GM12878 (cell line): ENCODE data around the gene RIPOR3. TPM values are rescaled to one million over a fixed set of nuclear protein-coding genes. Genes with fewer than 3 reads are reported as not detected.

Experiments used
- ATAC-seq: fragments of 200-7000 bp; cut with Tn5 transposase; 3 replicates; pipeline ENCODE4 v1.9.1; 2020; ENCODE audit warnings: mild to moderate bottlenecking, moderate library complexity
- BruUV-seq: library from RNA; stranded (reverse); fragments of 400-500 nt; replicated peaks from 2 replicates; lab custom pipeline; 2021; lab: Mats Ljungman, UMichigan
- CTCF ChIA-PET: fragments of 300-600 bp; sonication (Branson Sonifier 250); formaldehyde crosslinking; extraction: SDS; loops from one replicate; lab custom pipeline; 2021; ENCODE audit warnings: inconsistent platforms; lab: Yijun Ruan, JAX
- POLR2A ChIA-PET: fragments of 350-600 bp; formaldehyde crosslinking; extraction: SDS; loops from one replicate; lab custom pipeline; 2021; ENCODE audit warnings: inconsistent platforms; lab: Charles Lee
- RAD21 ChIA-PET: fragments of 300-600 bp; sonication (Branson Sonifier 250); formaldehyde crosslinking; loops from one replicate; lab custom pipeline; 2023; ENCODE audit warnings: antibody characterized with exemption; ENCODE audit not compliant: unreplicated experiment; lab: Charles Lee
- SMC1A ChIA-PET: fragments of 300-600 bp; sonication (Branson Sonifier 250); formaldehyde crosslinking; loops from one replicate; lab custom pipeline; 2023; ENCODE audit not compliant: unreplicated experiment, uncharacterized antibody; lab: Charles Lee
- DNase-seq: peaks from one replicate; pipeline ENCODE4 v3.0.0-alpha.2; 2011; ENCODE audit warnings: low read depth, low spot score
- FAIRE-seq: peaks from 3 replicates; lab custom pipeline; 2011; peaks lifted over from hg19 to GRCh38; lab: Jason Lieb, UNC
- H2AFZ ChIP-seq: 2 replicates; pipeline ENCODE4 v1.6.0; 2011; ENCODE audit warnings: low read depth, low read length, control low read depth; ENCODE audit not compliant: control insufficient read depth
- H3K27ac ChIP-seq: 2 replicates; pipeline ENCODE4 v1.5.1; 2011; ENCODE audit warnings: control low read depth; ENCODE audit not compliant: control insufficient read depth, insufficient read depth
- H3K27me3 ChIP-seq, 2 experiments: replicated peaks in 1 of 2; 2 replicates each; pipeline versions ENCODE4 v1.6.0 to v1.6.1; 2011; ENCODE audit warnings: low read length in 1 of 2; ENCODE audit not compliant: control insufficient read depth in 2 of 2, insufficient read depth in 2 of 2
- H3K36me3 ChIP-seq, 2 experiments: 2 replicates each; pipeline ENCODE4 v1.5.1; 2011; ENCODE audit warnings: low read length in 1 of 2; ENCODE audit not compliant: control insufficient read depth in 2 of 2, insufficient read depth in 2 of 2
- H3K4me1 ChIP-seq: 2 replicates; pipeline ENCODE4 v1.6.1; 2011; ENCODE audit warnings: mild to moderate bottlenecking, low read length, moderate library complexity, mixed read lengths; ENCODE audit not compliant: control insufficient read depth, insufficient read depth
- H3K4me2 ChIP-seq: 2 replicates; pipeline ENCODE4 v1.6.0; 2011; ENCODE audit warnings: control low read depth; ENCODE audit not compliant: control insufficient read depth, insufficient read depth
- H3K4me3 ChIP-seq: fragments of 200-600 bp; sonication (generic); 2 replicates; pipeline ENCODE4 v1.5.1; 2016
- H3K79me2 ChIP-seq: 2 replicates; pipeline ENCODE4 v1.6.0; 2011; ENCODE audit warnings: low read length; ENCODE audit not compliant: control insufficient read depth, insufficient read depth
- H3K9ac ChIP-seq: 2 replicates; pipeline ENCODE4 v1.8.0; 2011; ENCODE audit warnings: low read length, control low read depth, mixed read lengths; ENCODE audit not compliant: control insufficient read depth, insufficient read depth
- H3K9me3 ChIP-seq: replicated peaks from 3 replicates; pipeline ENCODE4 v1.5.1; 2011; ENCODE audit warnings: mild to moderate bottlenecking, low read length; ENCODE audit not compliant: control insufficient read depth, insufficient read depth
- H4K20me1 ChIP-seq: 2 replicates; pipeline ENCODE4 v1.6.0; 2011; ENCODE audit not compliant: control insufficient read depth, insufficient read depth
- BACH1 ChIP-seq: fragments of 450-650 bp; IDR thresholded peaks from 2 replicates; pipeline ENCODE4 v1.6.1; 2017; ENCODE audit warnings: mild to moderate bottlenecking, borderline replicate concordance
- GATAD2B ChIP-seq: fragments of 450-650 bp; conservative IDR thresholded peaks from 2 replicates; pipeline ENCODE4 v1.6.1; 2017; ENCODE audit warnings: low read depth, mild to moderate bottlenecking, moderate library complexity
- IRF5 ChIP-seq: fragments of 450-650 bp; IDR thresholded peaks from 2 replicates; pipeline ENCODE4 v1.6.1; 2017; ENCODE audit warnings: borderline replicate concordance
- NFYA ChIP-seq: IDR thresholded peaks from 2 replicates; pipeline ENCODE4 v1.6.1; 2011; ENCODE audit warnings: low read depth, mild to moderate bottlenecking, low read length, improper control_type of control experiment, borderline replicate concordance
- POU2F2 ChIP-seq: IDR thresholded peaks from 3 replicates; pipeline ENCODE4 v1.6.1; 2011; ENCODE audit warnings: low read depth, mild to moderate bottlenecking, low read length, borderline replicate concordance
- SPI1 ChIP-seq: IDR thresholded peaks from 2 replicates; pipeline ENCODE4 v1.6.1; 2011; ENCODE audit warnings: low read depth, mild to moderate bottlenecking, low read length, moderate library complexity, borderline replicate concordance; ENCODE audit not compliant: insufficient read depth
- SRF ChIP-seq, 2 experiments: IDR thresholded peaks; 2 replicates each; pipeline ENCODE4 v1.6.1; 2011; ENCODE audit warnings: low read depth in 2 of 2, low read length in 2 of 2, mild to moderate bottlenecking in 1 of 2, moderate library complexity in 1 of 2
- YBX1 ChIP-seq: fragments of 450-650 bp; IDR thresholded peaks from 2 replicates; pipeline ENCODE4 v1.6.1; 2016; ENCODE audit warnings: antibody characterized with exemption
- ZBTB11 ChIP-seq: fragments of 450-650 bp; formaldehyde crosslinking; IDR thresholded peaks from 2 replicates; pipeline ENCODE4 v1.5.0; 2022; ENCODE audit warnings: mild to moderate bottlenecking, missing genetic modification characterization
- ZNF217 ChIP-seq: fragments of 450-650 bp; IDR thresholded peaks from 2 replicates; pipeline ENCODE4 v1.6.1; 2017; ENCODE audit warnings: antibody characterized with exemption, mild to moderate bottlenecking
- WGBS: methylation state at CpG from one replicate; pipeline ENCODE4 v1.1.6; 2016; ENCODE audit warnings: low lambda C conversion rate; ENCODE audit not compliant: insufficient replicate concordance, insufficient coverage; ENCODE audit errors: missing lambda C conversion rate; 5-methylcytosine and 5-hydroxymethylcytosine counted together
- in situ Hi-C: fragments of 300-500 bp; cut with MboI; formaldehyde crosslinking; loops from 9 replicates; pipeline ENCODE4 v1.14.3; 2018; ENCODE audit warnings: mixed read lengths
- intact Hi-C: fragments of 100-400 bp; cut with micrococcal nuclease; formaldehyde crosslinking; loops from one replicate; pipeline ENCODE4 v1.14.2; 2022; ENCODE audit not compliant: unreplicated experiment
- polyA plus RNA-seq, 11 experiments: library from polyadenylated mRNA; depleted of rRNA in 4 of 11; unstranded in 6 of 11; stranded (reverse) in 5 of 11; fragments of >200 nt; fragmentation: Nextera tagmentation in 4 of 11; fragmentation: Illumina TruSeq in 1 of 11; extraction: Ambion mirVana in 4 of 11; extraction: Trizol in 1 of 11; gene quantifications; 1 replicate in 1 of 11; 2 replicates in 10 of 11; pipeline versions ENCODE4 v1.2.1 to v1.2.3, GENCODE V29; 2011 to 2016; ENCODE audit warnings: inconsistent platforms in 2 of 11, missing spikeins in 2 of 11, low read depth in 1 of 11
- total RNA-seq, 4 experiments: library from RNA; depleted of rRNA in 3 of 4; stranded (reverse); fragments of >200 nt in 3 of 4; fragmentation: Illumina TruSeq in 1 of 4; extraction: Trizol in 1 of 4; gene quantifications; 2 replicates each; pipeline versions ENCODE4 v1.2.1 to v1.2.3, GENCODE V29; 2013 to 2021
- TF ChIP-seq, protein P1 (sequence below): IDR thresholded peaks from 2 replicates; pipeline ENCODE4 v1.6.1; 2011; ENCODE audit warnings: low read depth, mild to moderate bottlenecking, low read length, moderate library complexity, borderline replicate concordance; ENCODE audit errors: extremely low read depth

RIPOR3 gene
- total and polyA plus RNA-seq, 10 of the 15 experiments (the other 5 are each of a cell fraction or from before 2014, with no cell fraction given): 0.04 to 0.55 (median 0.12) TPM; not detected in 6

- no peak overlapping the region for H3K9ac ChIP-seq
- no peaks in the 10 kb centered on the region for H3K27me3 ChIP-seq
- H3K4me3 ChIP-seq: no peak overlapping the region
- no peak overlapping the region for H2AFZ ChIP-seq
- H3K9me3 ChIP-seq: no peaks in the 10 kb centered on the region
- BruUV-seq: no TSS peak
- no peaks in the 10 kb centered on the region for H4K20me1 ChIP-seq
- intact Hi-C loops: no loop called here
- no peaks in the 10 kb centered on the region for H3K79me2 ChIP-seq
- no peak overlapping the region for H3K27ac ChIP-seq
- 65% methylated on average over 5 of the region's 5 CpGs for WGBS
- FAIRE-seq (no peak), DNase-seq (no peak), ATAC-seq (no peak)
- POLR2A ChIA-PET: no interaction called here
- H3K36me3 ChIP-seq: peaks cover 36 to 57% of the 10 kb centered on the region in 2 experiments
- TF ChIP-seq GATAD2B (no peak), ZBTB11 (CRISPR knock-in tag) (no peak), BACH1 (no peak), SRF (IDR thresholded peaks at IDR 0.05; ENCODE audit: low read depth in 2 of 2, low read length in 2 of 2) (no peak), SPI1 (no peak), IRF5 (no peak), POU2F2 (no peak), ZNF217 (no peak), YBX1 (no peak), NFYA (no peak)
- TF ChIP-seq, protein P1, sequence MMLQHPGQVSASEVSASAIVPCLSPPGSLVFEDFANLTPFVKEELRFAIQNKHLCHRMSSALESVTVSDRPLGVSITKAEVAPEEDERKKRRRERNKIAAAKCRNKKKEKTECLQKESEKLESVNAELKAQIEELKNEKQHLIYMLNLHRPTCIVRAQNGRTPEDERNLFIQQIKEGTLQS: no peak
- CTCF ChIA-PET: interaction anchor here (0.8 to 5.8 kb wide), 9 partner anchors 10 to 165 kb away, joined by 3 to 36 read pairs (median 3); no protein-coding TSS in a partner anchor
- no peak overlapping the region for H3K4me2 ChIP-seq
- no peaks in the 10 kb centered on the region for H3K4me1 ChIP-seq
- RAD21 ChIA-PET: no interaction called here
- in situ Hi-C loops: no loop called here
- SMC1A ChIA-PET: interaction anchor here (0.8 kb wide), 1 partner anchor 11 kb away, joined by 3 read pairs; no protein-coding TSS in a partner anchor
Observed at GRCh38 chr20:50585214-50585613, 106.1 kb downstream of the RIPOR3 start.
